B cell (primary cell): ENCODE measurements around the gene LEMD1. TPM values are rescaled to one million over a fixed set of nuclear protein-coding genes. Genes with fewer than 3 reads are reported as not detected.

ENCODE experiments used
- ATAC-seq: fragments of 200-7000 bp; cut with Tn5 transposase; one replicate; pipeline ENCODE4 v1.10.0; 2021; ENCODE audit warnings: low read depth, mild to moderate bottlenecking, moderate number of reproducible peaks, moderate library complexity
- CTCF ChIA-PET: fragments of 350-600 bp; sonication (Branson Sonifier 250); formaldehyde crosslinking; loops from one replicate; lab custom pipeline; 2021; ENCODE audit warnings: antibody characterized with exemption, inconsistent platforms; lab: Charles Lee
- POLR2A ChIA-PET: fragments of 350-600 bp; sonication (Branson Sonifier 250); formaldehyde crosslinking; loops from one replicate; lab custom pipeline; 2021; ENCODE audit warnings: antibody characterized with exemption; lab: Charles Lee
- DNase-seq: peaks from one replicate; pipeline ENCODE4 v3.0.0; 2013
- H2AFZ ChIP-seq: 2 replicates; pipeline ENCODE4 v1.6.1; 2012; ENCODE audit warnings: mild to moderate bottlenecking, low read depth, low read length; ENCODE audit not compliant: insufficient read depth, poor library complexity, severe bottlenecking
- H3K27ac ChIP-seq, 2 donors: 1 replicate in 1 of 2; 2 replicates in 1 of 2; pipeline ENCODE4 v1.5.1; 2012 to 2013; ENCODE audit warnings: low read length in 2 of 2, mild to moderate bottlenecking in 2 of 2, moderate library complexity in 1 of 2
- H3K27me3 ChIP-seq, 4 experiments: fragments of 200-600 bp in 1 of 4; sonication (generic) in 1 of 4; replicated peaks in 1 of 4; 1 replicate in 2 of 4; 2 replicates in 2 of 4; pipeline versions ENCODE4 v1.6.1 to v1.7.0; 2013 to 2016; ENCODE audit warnings: low read length in 3 of 4, mild to moderate bottlenecking in 2 of 4, mixed read lengths in 1 of 4, moderate library complexity in 1 of 4; ENCODE audit not compliant: insufficient read depth in 4 of 4, control insufficient read depth in 3 of 4; ENCODE audit errors: control extremely low read depth in 1 of 4
- H3K36me3 ChIP-seq, 2 experiments: replicated peaks in 1 of 2; 1 replicate in 1 of 2; 2 replicates in 1 of 2; pipeline versions ENCODE4 v1.6.1 to v1.7.1; 2013; ENCODE audit warnings: low read length in 1 of 2; ENCODE audit not compliant: insufficient read depth in 2 of 2, control insufficient read depth in 1 of 2; ENCODE audit errors: control extremely low read depth in 1 of 2, extremely low read depth in 1 of 2
- H3K4me1 ChIP-seq, 2 donors: fragments of 200-600 bp in 1 of 2; sonication (generic) in 1 of 2; 1 replicate in 1 of 2; 2 replicates in 1 of 2; pipeline versions ENCODE4 v1.5.1 to v1.6.1; 2013 to 2017; ENCODE audit warnings: low read length in 2 of 2; ENCODE audit not compliant: control insufficient read depth in 2 of 2, insufficient read depth in 2 of 2
- H3K4me2 ChIP-seq: replicated peaks from 2 replicates; pipeline ENCODE3; 2012; ENCODE audit warnings: mild to moderate bottlenecking, low read depth, low read length; ENCODE audit not compliant: poor library complexity, severe bottlenecking
- H3K4me3 ChIP-seq, 5 experiments: fragments of 200-600 bp in 1 of 5; sonication (generic) in 1 of 5; 1 replicate in 3 of 5; 2 replicates in 2 of 5; pipeline versions ENCODE4 v1.5.1 to v1.7.0; 2011 to 2016; ENCODE audit warnings: low read length in 4 of 5, mild to moderate bottlenecking in 4 of 5, low read depth in 2 of 5, control low read depth in 1 of 5, moderate library complexity in 1 of 5; ENCODE audit not compliant: insufficient read depth in 1 of 5; ENCODE audit errors: control extremely low read depth in 1 of 5, extremely low read depth in 1 of 5
- H3K79me2 ChIP-seq: fragments of 200-600 bp; sonication (generic); one replicate; pipeline ENCODE4 v1.6.0; 2016; ENCODE audit warnings: low read length; ENCODE audit not compliant: control insufficient read depth, insufficient read depth
- H3K9ac ChIP-seq: fragments of 200-600 bp; sonication (generic); 2 replicates; pipeline ENCODE4 v1.6.1; 2017; ENCODE audit warnings: mild to moderate bottlenecking, low read length, moderate library complexity
- H3K9me3 ChIP-seq, 3 donors: one replicate each; pipeline versions ENCODE4 v1.6.1 to v1.7.1; 2013; ENCODE audit warnings: low read length in 2 of 3; ENCODE audit not compliant: control insufficient read depth in 2 of 3, insufficient read depth in 1 of 3; ENCODE audit errors: control extremely low read depth in 1 of 3
- H4K20me1 ChIP-seq: 2 replicates; pipeline ENCODE4 v1.6.0; 2012; ENCODE audit warnings: mild to moderate bottlenecking, low read length; ENCODE audit not compliant: insufficient read depth, control insufficient read depth, poor library complexity, severe bottlenecking
- H3K27ac Mint-ChIP-seq: one replicate; pipeline ENCODE4 v1.8.0; 2021; ENCODE audit warnings: mixed read lengths
- H3K27me3 Mint-ChIP-seq: one replicate; pipeline ENCODE4 v1.8.0; 2021; ENCODE audit warnings: mixed read lengths
- H3K4me1 Mint-ChIP-seq: one replicate; pipeline ENCODE4 v1.8.0; 2021; ENCODE audit warnings: mixed read lengths
- H3K4me3 Mint-ChIP-seq: one replicate; pipeline ENCODE4 v1.8.0; 2021; ENCODE audit warnings: mixed read lengths
- H3K9me3 Mint-ChIP-seq: one replicate; pipeline ENCODE4 v1.8.0; 2022; ENCODE audit warnings: mixed read lengths; ENCODE audit not compliant: insufficient read depth
- CTCF ChIP-seq: fragments of 200-600 bp; IDR thresholded peaks from one replicate; pipeline ENCODE4 v1.8.0; 2022; ENCODE audit warnings: antibody characterized with exemption, mild to moderate bottlenecking
- EZH2 ChIP-seq: IDR thresholded peaks from 2 replicates; pipeline ENCODE4 v1.6.1; 2012; ENCODE audit warnings: borderline replicate concordance, low read depth, mild to moderate bottlenecking, moderate library complexity, low read length; ENCODE audit not compliant: insufficient read depth, poor library complexity, severe bottlenecking
- WGBS: methylation state at CpG from one replicate; pipeline ENCODE4 v1.1.5; 2013; ENCODE audit warnings: missing lambda C conversion rate; ENCODE audit not compliant: insufficient coverage; 5-methylcytosine and 5-hydroxymethylcytosine counted together
- intact Hi-C: fragments of 100-400 bp; cut with micrococcal nuclease; formaldehyde crosslinking; loops from one replicate; pipeline ENCODE4 v1.10.0; 2022
- polyA plus RNA-seq: library from polyadenylated mRNA; depleted of rRNA; stranded (reverse); fragments of >200 nt; gene quantifications from 2 replicates; pipeline ENCODE4 v1.2.3, GENCODE V29; 2012
- total RNA-seq, 2 donors: library from RNA; stranded (reverse); fragments of 120-200 nt in 1 of 2; gene quantifications; 1 replicate in 1 of 2; 2 replicates in 1 of 2; pipeline versions ENCODE4 v1.2.3 to v1.2.4, GENCODE V29; 2013 to 2022

Gene LEMD1
- total and polyA plus RNA-seq, 2 donors (not counting 1 experiment from before 2014, with no cell fraction given) = 0.57 TPM; not detected in 1

GRCh38 chr1:205452933-205453332 is 31.1 kb upstream of the LEMD1 start:
- H3K27ac Mint-ChIP-seq = no peak overlapping the region
- 86% methylated on average over 4 of the region's 5 CpGs for WGBS
- H3K9ac ChIP-seq = no peak overlapping the region
- H3K9me3 ChIP-seq = peaks cover 0 to 15% (median 0%) of the 10 kb centered on the region in 3 donors
- H3K27ac ChIP-seq = no peak overlapping the region
- no peak overlapping the region for H3K4me3 Mint-ChIP-seq
- H3K9me3 Mint-ChIP-seq = no peaks in the 10 kb centered on the region
- no peak overlapping the region for H3K4me2 ChIP-seq
- intact Hi-C loops = no loop called here
- peaks cover 27 to 28% of the 10 kb centered on the region in 2 donors for H3K4me1 ChIP-seq
- ChIA-PET CTCF (interaction anchor here (2.1 kb wide), 1 partner anchor 33 kb away, joined by 6 read pairs; no protein-coding TSS in a partner anchor), POLR2A (no interaction called here)
- no peak overlapping the region for H3K4me3 ChIP-seq
- H3K36me3 ChIP-seq = no peaks in the 10 kb centered on the region
- H2AFZ ChIP-seq = no peak overlapping the region
- H3K27me3 Mint-ChIP-seq = peaks cover 45% of the 10 kb centered on the region
- ATAC-seq (no peak), DNase-seq (no peak)
- TF ChIP-seq EZH2 (no peak), CTCF (no peak)
- peaks cover 0 to 81% (median 50%) of the 10 kb centered on the region in 4 experiments for H3K27me3 ChIP-seq
- no peaks in the 10 kb centered on the region for H3K79me2 ChIP-seq
- H4K20me1 ChIP-seq = no peaks in the 10 kb centered on the region
- peaks cover 18% of the 10 kb centered on the region for H3K4me1 Mint-ChIP-seq

GRCh38 chr1:205452364-205452763 is 30.5 kb upstream of the LEMD1 start:
- Histone ChIP-seq H3K9me3 (peaks cover 0 to 15% (median 0%) of the 10 kb centered on the region in 3 donors), H3K4me2 (no peak overlapping the region), H3K4me3 (no peak overlapping the region), H3K9ac (no peak overlapping the region), H2AFZ (no peak overlapping the region), H3K27ac (no peak overlapping the region), H3K79me2 (no peaks in the 10 kb centered on the region), H4K20me1 (no peaks in the 10 kb centered on the region), H3K27me3 (peaks cover 0 to 77% (median 45%) of the 10 kb centered on the region in 4 experiments), H3K4me1 (peaks cover 24 to 27% of the 10 kb centered on the region in 2 donors), H3K36me3 (no peaks in the 10 kb centered on the region)
- CTCF ChIA-PET = interaction anchor here (2.1 kb wide), 1 partner anchor 33 kb away, joined by 6 read pairs; no protein-coding TSS in a partner anchor
- H3K27me3 Mint-ChIP-seq = peaks cover 40% of the 10 kb centered on the region
- intact Hi-C loops = no loop called here
- DNase-seq (no peak), ATAC-seq (no peak)
- H3K4me1 Mint-ChIP-seq = peaks cover 15% of the 10 kb centered on the region
- TF ChIP-seq CTCF (no peak), EZH2 (no peak)
- no peaks in the 10 kb centered on the region for H3K9me3 Mint-ChIP-seq
- WGBS = 100% methylated on average over 1 of the region's 2 CpGs
- no peak overlapping the region for H3K4me3 Mint-ChIP-seq
- POLR2A ChIA-PET = no interaction called here
- H3K27ac Mint-ChIP-seq = no peak overlapping the region
